Neural cell (in vitro differentiated cells): ENCODE data around the gene ARFRP1. TPM values are rescaled to one million over a fixed set of nuclear protein-coding genes. Genes with fewer than 3 reads are reported as not detected.

Experiments
- H2AFZ ChIP-seq: fragments of 200-600, 300-800 bp; sonication (generic), shearing (Covaris generic); 2 replicates; pipeline ENCODE4 v1.6.0; 2014; ENCODE audit warnings: low read depth, mild to moderate bottlenecking, antibody characterized with exemption, low read length, moderate library complexity
- H3F3A ChIP-seq: fragments of 200-600 bp; shearing (Covaris generic); 2 replicates; pipeline ENCODE4 v1.6.1; 2016; ENCODE audit warnings: mild to moderate bottlenecking, moderate library complexity, mixed read lengths, antibody characterized with exemption, low read length; ENCODE audit not compliant: insufficient read depth, poor library complexity, severe bottlenecking
- H3K27ac ChIP-seq: fragments of 200-600, 300-800 bp; sonication (generic), shearing (Covaris generic); 2 replicates; pipeline ENCODE4 v1.5.1; 2014; ENCODE audit warnings: mild to moderate bottlenecking, low read length, moderate library complexity
- H3K27me3 ChIP-seq: fragments of 300-800, 200-600 bp; sonication (generic), shearing (Covaris generic); 2 replicates; pipeline ENCODE4 v1.6.0; 2014; ENCODE audit warnings: mild to moderate bottlenecking, low read depth, low read length, moderate library complexity; ENCODE audit not compliant: insufficient read depth
- H3K36me3 ChIP-seq: fragments of 300-800, 200-600 bp; sonication (generic), shearing (Covaris generic); 2 replicates; pipeline ENCODE4 v1.5.1; 2014; ENCODE audit warnings: mild to moderate bottlenecking, antibody characterized with exemption, low read length, moderate library complexity; ENCODE audit not compliant: insufficient read depth
- H3K4me2 ChIP-seq: fragments of 300-800, 200-600 bp; sonication (generic), shearing (Covaris generic); 2 replicates; pipeline ENCODE4 v1.6.0; 2014; ENCODE audit warnings: mild to moderate bottlenecking, low read length
- H3K4me3 ChIP-seq: fragments of 300-800, 200-600 bp; sonication (generic), shearing (Covaris generic); 2 replicates; pipeline ENCODE4 v1.5.1; 2014; ENCODE audit warnings: mild to moderate bottlenecking, low read length, moderate library complexity
- H3K79me2 ChIP-seq: fragments of 200-600 bp; shearing (Covaris generic); replicated peaks from 2 replicates; pipeline ENCODE4 v1.6.0; 2014; ENCODE audit warnings: mild to moderate bottlenecking, low read length, moderate library complexity; ENCODE audit not compliant: insufficient read depth
- H3K9ac ChIP-seq: fragments of 300-800, 200-600 bp; sonication (generic), shearing (Covaris generic); 2 replicates; pipeline ENCODE4 v1.6.1; 2016; ENCODE audit warnings: mild to moderate bottlenecking, low read length, mixed read lengths
- H3K9me2 ChIP-seq: fragments of 200-600 bp; shearing (Covaris generic); 2 replicates; pipeline ENCODE4 v1.6.1; 2016; ENCODE audit warnings: mild to moderate bottlenecking, low read length, mixed read lengths; ENCODE audit not compliant: insufficient read depth
- H3K9me3 ChIP-seq: fragments of 200-600, 300-800 bp; sonication (generic), shearing (Covaris generic); 2 replicates; pipeline ENCODE4 v1.6.1; 2016; ENCODE audit warnings: mild to moderate bottlenecking, mixed run types, low read length, moderate library complexity, mixed read lengths
- H4K20me1 ChIP-seq: fragments of 200-600 bp; shearing (Covaris generic); 2 replicates; pipeline ENCODE4 v1.6.1; 2016; ENCODE audit warnings: mild to moderate bottlenecking, mixed run types; ENCODE audit not compliant: insufficient read depth
- EZH2 ChIP-seq: fragments of 200-600, 300-800 bp; shearing (Covaris generic), sonication (generic); IDR thresholded peaks from 2 replicates; pipeline ENCODE4 v1.6.1; 2014; ENCODE audit warnings: antibody characterized with exemption, low read length, borderline replicate concordance, mild to moderate bottlenecking; ENCODE audit not compliant: insufficient read depth, poor library complexity, severe bottlenecking
- MXI1 ChIP-seq: fragments of 450-650 bp; conservative IDR thresholded peaks from 2 replicates; pipeline ENCODE4 v1.6.1; 2014; ENCODE audit warnings: antibody characterized with exemption, mild to moderate bottlenecking; ENCODE audit not compliant: poor library complexity, severe bottlenecking
- POLR2AphosphoS5 ChIP-seq: IDR thresholded peaks from 2 replicates; pipeline ENCODE4 v1.6.1; 2012
- SMC3 ChIP-seq: fragments of 450-650 bp; conservative IDR thresholded peaks from 2 replicates; pipeline ENCODE4 v1.6.1; 2014; ENCODE audit warnings: antibody characterized with exemption, mild to moderate bottlenecking, moderate library complexity; ENCODE audit not compliant: poor library complexity
- TAF1 ChIP-seq: IDR thresholded peaks from 2 replicates; pipeline ENCODE4 v1.6.1; 2012; ENCODE audit warnings: low read depth
- polyA plus RNA-seq: library from polyadenylated mRNA; depleted of rRNA; stranded (reverse); fragments of >200 nt; gene quantifications from 2 replicates; pipeline ENCODE4 v1.2.3, GENCODE V29; 2014
- TF ChIP-seq, protein P1 (sequence below): fragments of 450-650 bp; IDR thresholded peaks from 2 replicates; pipeline ENCODE4 v1.5.1; 2014; ENCODE audit warnings: antibody characterized with exemption, mild to moderate bottlenecking, moderate library complexity; ENCODE audit not compliant: poor library complexity, severe bottlenecking
- TF ChIP-seq, protein P2 (sequence below): IDR thresholded peaks from 2 replicates; pipeline ENCODE4 v1.6.1; 2012; ENCODE audit warnings: borderline replicate concordance

The ARFRP1 gene
- polyA plus RNA-seq, 1 donor from 2014 or later, result 70.9 TPM

DNA sequence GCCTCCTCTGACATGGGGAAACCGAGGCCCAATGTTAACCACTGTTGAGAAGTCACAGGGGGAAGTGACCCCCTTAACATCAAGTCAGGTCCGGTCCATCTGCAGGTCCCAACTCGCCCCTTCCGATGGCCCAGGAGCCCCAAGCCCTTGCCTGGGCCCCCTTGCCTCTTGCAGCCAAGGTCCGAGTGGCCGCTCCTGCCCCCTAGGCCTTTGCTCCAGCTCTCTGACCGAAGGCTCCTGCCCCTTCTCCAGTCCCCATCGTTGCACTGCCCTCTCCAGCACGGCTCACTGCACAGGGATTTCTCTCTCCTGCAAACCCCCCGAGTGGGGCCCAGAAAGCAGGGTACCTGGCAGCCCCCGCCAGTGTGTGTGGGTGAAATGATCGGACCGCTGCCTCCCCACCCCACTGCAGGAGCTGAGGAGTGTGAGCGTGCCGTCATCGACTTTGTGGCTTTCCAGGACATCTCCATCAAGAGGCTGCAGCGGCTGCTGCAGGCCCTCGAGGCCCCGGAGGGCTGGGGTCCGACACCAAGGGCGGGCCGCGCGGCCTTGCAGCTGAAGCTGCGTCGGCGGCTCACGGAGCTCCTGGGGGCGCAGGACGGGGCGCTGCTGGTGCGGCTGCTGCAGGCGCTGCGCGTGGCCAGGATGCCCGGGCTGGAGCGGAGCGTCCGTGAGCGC, 9.8 kb downstream of the ARFRP1 start:
- no peak overlapping the region for H3K4me3 ChIP-seq
- H3K27ac ChIP-seq, result no peak overlapping the region
- H3K9me2 ChIP-seq, result no peaks in the 10 kb centered on the region
- H3K36me3 ChIP-seq, result no peaks in the 10 kb centered on the region
- H3F3A ChIP-seq, result no peaks in the 10 kb centered on the region
- H4K20me1 ChIP-seq, result no peaks in the 10 kb centered on the region
- no peak overlapping the region for H2AFZ ChIP-seq
- H3K79me2 ChIP-seq, result no peaks in the 10 kb centered on the region
- no peaks in the 10 kb centered on the region for H3K9me3 ChIP-seq
- no peaks in the 10 kb centered on the region for H3K27me3 ChIP-seq
- H3K4me2 ChIP-seq, result no peak overlapping the region
- no peak for TF ChIP-seq MXI1
- no peak overlapping the region for H3K9ac ChIP-seq

DNA sequence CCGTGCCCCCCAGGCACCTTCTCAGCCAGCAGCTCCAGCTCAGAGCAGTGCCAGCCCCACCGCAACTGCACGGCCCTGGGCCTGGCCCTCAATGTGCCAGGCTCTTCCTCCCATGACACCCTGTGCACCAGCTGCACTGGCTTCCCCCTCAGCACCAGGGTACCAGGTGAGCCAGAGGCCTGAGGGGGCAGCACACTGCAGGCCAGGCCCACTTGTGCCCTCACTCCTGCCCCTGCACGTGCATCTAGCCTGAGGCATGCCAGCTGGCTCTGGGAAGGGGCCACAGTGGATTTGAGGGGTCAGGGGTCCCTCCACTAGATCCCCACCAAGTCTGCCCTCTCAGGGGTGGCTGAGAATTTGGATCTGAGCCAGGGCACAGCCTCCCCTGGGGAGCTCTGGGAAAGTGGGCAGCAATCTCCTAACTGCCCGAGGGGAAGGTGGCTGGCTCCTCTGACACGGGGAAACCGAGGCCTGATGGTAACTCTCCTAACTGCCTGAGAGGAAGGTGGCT, 10.4 kb downstream of the ARFRP1 start:
- Histone ChIP-seq H3F3A (no peaks in the 10 kb centered on the region), H3K4me2 (no peak overlapping the region), H2AFZ (no peak overlapping the region), H3K36me3 (no peaks in the 10 kb centered on the region), H4K20me1 (no peaks in the 10 kb centered on the region), H3K9me3 (no peaks in the 10 kb centered on the region), H3K27me3 (no peaks in the 10 kb centered on the region), H3K9me2 (no peaks in the 10 kb centered on the region), H3K79me2 (no peaks in the 10 kb centered on the region), H3K27ac (no peak overlapping the region), H3K9ac (no peak overlapping the region), H3K4me3 (no peak overlapping the region)
- no peak for TF ChIP-seq MXI1
- TF ChIP-seq TAF1, result no peak
- TF ChIP-seq SMC3, result no peak
- TF ChIP-seq POLR2AphosphoS5, result no peak
- no peak for TF ChIP-seq EZH2

DNA sequence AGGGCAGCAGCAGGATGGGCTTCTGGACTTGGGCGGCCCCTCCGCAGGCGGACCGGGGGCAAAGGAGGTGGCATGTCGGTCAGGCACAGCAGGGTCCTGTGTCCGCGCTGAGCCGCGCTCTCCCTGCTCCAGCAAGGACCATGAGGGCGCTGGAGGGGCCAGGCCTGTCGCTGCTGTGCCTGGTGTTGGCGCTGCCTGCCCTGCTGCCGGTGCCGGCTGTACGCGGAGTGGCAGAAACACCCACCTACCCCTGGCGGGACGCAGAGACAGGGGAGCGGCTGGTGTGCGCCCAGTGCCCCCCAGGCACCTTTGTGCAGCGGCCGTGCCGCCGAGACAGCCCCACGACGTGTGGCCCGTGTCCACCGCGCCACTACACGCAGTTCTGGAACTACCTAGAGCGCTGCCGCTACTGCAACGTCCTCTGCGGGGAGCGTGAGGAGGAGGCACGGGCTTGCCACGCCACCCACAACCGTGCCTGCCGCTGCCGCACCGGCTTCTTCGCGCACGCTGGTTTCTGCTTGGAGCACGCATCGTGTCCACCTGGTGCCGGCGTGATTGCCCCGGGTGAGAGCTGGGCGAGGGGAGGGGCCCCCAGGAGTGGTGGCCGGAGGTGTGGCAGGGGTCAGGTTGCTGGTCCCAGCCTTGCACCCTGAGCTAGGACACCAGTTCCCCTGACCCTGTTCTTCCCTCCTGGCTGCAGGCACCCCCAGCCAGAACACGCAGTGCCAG, 11.0 kb downstream of the ARFRP1 start, which contains the start of gene TNFRSF6B:
Gene TNFRSF6B, plus strand, starts transcription at position 25 of the 729 bp plus-strand sequence. Its CDS starts 116 bp downstream, at position 141.
- Histone ChIP-seq H3K4me2 (no peak within 1 kb of the TSS), H3K79me2 (no peaks in the 10 kb centered on the region), H3F3A (no peaks in the 10 kb centered on the region), H3K9me2 (no peaks in the 10 kb centered on the region), H3K27ac (no peak within 1 kb of the TSS), H3K27me3 (no peaks in the 10 kb centered on the region), H3K9me3 (no peaks in the 10 kb centered on the region), H3K9ac (no peak within 1 kb of the TSS), H3K36me3 (no peaks in the 10 kb centered on the region), H3K4me3 (no peak within 1 kb of the TSS), H4K20me1 (no peaks in the 10 kb centered on the region), H2AFZ (no peak within 1 kb of the TSS)
- TF ChIP-seq SMC3 (no peak), POLR2AphosphoS5 (no peak)
- TF ChIP-seq, protein P1, sequence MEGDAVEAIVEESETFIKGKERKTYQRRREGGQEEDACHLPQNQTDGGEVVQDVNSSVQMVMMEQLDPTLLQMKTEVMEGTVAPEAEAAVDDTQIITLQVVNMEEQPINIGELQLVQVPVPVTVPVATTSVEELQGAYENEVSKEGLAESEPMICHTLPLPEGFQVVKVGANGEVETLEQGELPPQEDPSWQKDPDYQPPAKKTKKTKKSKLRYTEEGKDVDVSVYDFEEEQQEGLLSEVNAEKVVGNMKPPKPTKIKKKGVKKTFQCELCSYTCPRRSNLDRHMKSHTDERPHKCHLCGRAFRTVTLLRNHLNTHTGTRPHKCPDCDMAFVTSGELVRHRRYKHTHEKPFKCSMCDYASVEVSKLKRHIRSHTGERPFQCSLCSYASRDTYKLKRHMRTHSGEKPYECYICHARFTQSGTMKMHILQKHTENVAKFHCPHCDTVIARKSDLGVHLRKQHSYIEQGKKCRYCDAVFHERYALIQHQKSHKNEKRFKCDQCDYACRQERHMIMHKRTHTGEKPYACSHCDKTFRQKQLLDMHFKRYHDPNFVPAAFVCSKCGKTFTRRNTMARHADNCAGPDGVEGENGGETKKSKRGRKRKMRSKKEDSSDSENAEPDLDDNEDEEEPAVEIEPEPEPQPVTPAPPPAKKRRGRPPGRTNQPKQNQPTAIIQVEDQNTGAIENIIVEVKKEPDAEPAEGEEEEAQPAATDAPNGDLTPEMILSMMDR, result no peak
- TF ChIP-seq, protein P2, sequence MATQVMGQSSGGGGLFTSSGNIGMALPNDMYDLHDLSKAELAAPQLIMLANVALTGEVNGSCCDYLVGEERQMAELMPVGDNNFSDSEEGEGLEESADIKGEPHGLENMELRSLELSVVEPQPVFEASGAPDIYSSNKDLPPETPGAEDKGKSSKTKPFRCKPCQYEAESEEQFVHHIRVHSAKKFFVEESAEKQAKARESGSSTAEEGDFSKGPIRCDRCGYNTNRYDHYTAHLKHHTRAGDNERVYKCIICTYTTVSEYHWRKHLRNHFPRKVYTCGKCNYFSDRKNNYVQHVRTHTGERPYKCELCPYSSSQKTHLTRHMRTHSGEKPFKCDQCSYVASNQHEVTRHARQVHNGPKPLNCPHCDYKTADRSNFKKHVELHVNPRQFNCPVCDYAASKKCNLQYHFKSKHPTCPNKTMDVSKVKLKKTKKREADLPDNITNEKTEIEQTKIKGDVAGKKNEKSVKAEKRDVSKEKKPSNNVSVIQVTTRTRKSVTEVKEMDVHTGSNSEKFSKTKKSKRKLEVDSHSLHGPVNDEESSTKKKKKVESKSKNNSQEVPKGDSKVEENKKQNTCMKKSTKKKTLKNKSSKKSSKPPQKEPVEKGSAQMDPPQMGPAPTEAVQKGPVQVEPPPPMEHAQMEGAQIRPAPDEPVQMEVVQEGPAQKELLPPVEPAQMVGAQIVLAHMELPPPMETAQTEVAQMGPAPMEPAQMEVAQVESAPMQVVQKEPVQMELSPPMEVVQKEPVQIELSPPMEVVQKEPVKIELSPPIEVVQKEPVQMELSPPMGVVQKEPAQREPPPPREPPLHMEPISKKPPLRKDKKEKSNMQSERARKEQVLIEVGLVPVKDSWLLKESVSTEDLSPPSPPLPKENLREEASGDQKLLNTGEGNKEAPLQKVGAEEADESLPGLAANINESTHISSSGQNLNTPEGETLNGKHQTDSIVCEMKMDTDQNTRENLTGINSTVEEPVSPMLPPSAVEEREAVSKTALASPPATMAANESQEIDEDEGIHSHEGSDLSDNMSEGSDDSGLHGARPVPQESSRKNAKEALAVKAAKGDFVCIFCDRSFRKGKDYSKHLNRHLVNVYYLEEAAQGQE, result no peak
